Measurements from ENCODE around the gene LBH.
A peak's percentile ranks its signal among the peaks of the same experiment; 100 is the strongest.

LBH gene

GRCh38 chr2:30277582-30277981 is 46.2 kb downstream of the LBH start:
- DNase-seq = no peak

- no peak for DNase-seq
Measured at GRCh38 chr2:30278419-30278818, 47.1 kb downstream of the LBH start.

- no peak for DNase-seq
Measured at GRCh38 chr2:30280596-30281434, 49.5 kb downstream of the LBH start.

GRCh38 chr2:30282081-30282480 is 50.7 kb downstream of the LBH start:
- peak in 1 of 2 donors; percentile 71 for DNase-seq

- no peak for DNase-seq
Measured at GRCh38 chr2:30282721-30283120, 51.4 kb downstream of the LBH start.

GRCh38 chr2:30283931-30284565 is 52.7 kb downstream of the LBH start:
- DNase-seq = no peak

GRCh38 chr2:30285758-30286157 is 54.4 kb downstream of the LBH start:
- no peak for DNase-seq

- DNase-seq = no peak
Measured at GRCh38 chr2:30287190-30287840, 56.0 kb downstream of the LBH start.

GRCh38 chr2:30287857-30288513 is 56.7 kb downstream of the LBH start:
- DNase-seq = no peak

- no peak for DNase-seq
Measured at GRCh38 chr2:30288561-30288960, 57.2 kb downstream of the LBH start.

GRCh38 chr2:30293303-30293921 is 62.1 kb downstream of the LBH start:
- no peak for DNase-seq

GRCh38 chr2:30294133-30294532 is 62.8 kb downstream of the LBH start:
- DNase-seq = no peak

- DNase-seq = no peak
Measured at GRCh38 chr2:30296496-30296895, 65.2 kb downstream of the LBH start.

- no peak for DNase-seq
Measured at GRCh38 chr2:30298302-30298701, 67.0 kb downstream of the LBH start.

- DNase-seq = no peak
Measured at GRCh38 chr2:30300122-30300455, 68.8 kb downstream of the LBH start.

- DNase-seq = no peak
Measured at GRCh38 chr2:30300456-30301221, 69.3 kb downstream of the LBH start.

- no peak for DNase-seq
Measured at GRCh38 chr2:30301551-30301950, 70.2 kb downstream of the LBH start.

- no peak for DNase-seq
Measured at GRCh38 chr2:30302566-30302965, 71.2 kb downstream of the LBH start.

GRCh38 chr2:30303095-30303494 is 71.8 kb downstream of the LBH start:
- DNase-seq = no peak

- no peak for DNase-seq
Measured at GRCh38 chr2:30305235-30305634, 73.9 kb downstream of the LBH start.

GRCh38 chr2:30306522-30306921 is 75.2 kb downstream of the LBH start:
- no peak for DNase-seq

- no peak for DNase-seq
Measured at GRCh38 chr2:30308280-30308679, 76.9 kb downstream of the LBH start.
